GM12878 (cell line): ENCODE measurements around the gene HOXB13. TPM values are rescaled to one million over a fixed set of nuclear protein-coding genes. Genes with fewer than 3 reads are reported as not detected.

Experiments
- ATAC-seq: fragments of 200-7000 bp; cut with Tn5 transposase; 3 replicates; pipeline ENCODE4 v1.9.1; 2020; ENCODE audit warnings: mild to moderate bottlenecking, moderate library complexity
- BruUV-seq: library from RNA; stranded (reverse); fragments of 400-500 nt; replicated peaks from 2 replicates; lab custom pipeline; 2021; lab: Mats Ljungman, UMichigan
- CTCF ChIA-PET: fragments of 300-600 bp; sonication (Branson Sonifier 250); formaldehyde crosslinking; extraction: SDS; loops from one replicate; lab custom pipeline; 2021; ENCODE audit warnings: inconsistent platforms; lab: Yijun Ruan, JAX
- POLR2A ChIA-PET: fragments of 350-600 bp; formaldehyde crosslinking; extraction: SDS; loops from one replicate; lab custom pipeline; 2021; ENCODE audit warnings: inconsistent platforms; lab: Charles Lee
- RAD21 ChIA-PET: fragments of 300-600 bp; sonication (Branson Sonifier 250); formaldehyde crosslinking; loops from one replicate; lab custom pipeline; 2023; ENCODE audit warnings: antibody characterized with exemption; ENCODE audit not compliant: unreplicated experiment; lab: Charles Lee
- SMC1A ChIA-PET: fragments of 300-600 bp; sonication (Branson Sonifier 250); formaldehyde crosslinking; loops from one replicate; lab custom pipeline; 2023; ENCODE audit not compliant: unreplicated experiment, uncharacterized antibody; lab: Charles Lee
- DNase-seq: peaks from one replicate; pipeline ENCODE4 v3.0.0-alpha.2; 2011; ENCODE audit warnings: low read depth, low spot score
- FAIRE-seq: peaks from 3 replicates; lab custom pipeline; 2011; peaks lifted over from hg19 to GRCh38; lab: Jason Lieb, UNC
- H2AFZ ChIP-seq: 2 replicates; pipeline ENCODE4 v1.6.0; 2011; ENCODE audit warnings: low read depth, low read length, control low read depth; ENCODE audit not compliant: control insufficient read depth
- H3K27ac ChIP-seq: 2 replicates; pipeline ENCODE4 v1.5.1; 2011; ENCODE audit warnings: control low read depth; ENCODE audit not compliant: control insufficient read depth, insufficient read depth
- H3K27me3 ChIP-seq, 2 experiments: replicated peaks in 1 of 2; 2 replicates each; pipeline versions ENCODE4 v1.6.0 to v1.6.1; 2011; ENCODE audit warnings: low read length in 1 of 2; ENCODE audit not compliant: control insufficient read depth in 2 of 2, insufficient read depth in 2 of 2
- H3K36me3 ChIP-seq, 2 experiments: 2 replicates each; pipeline ENCODE4 v1.5.1; 2011; ENCODE audit warnings: low read length in 1 of 2; ENCODE audit not compliant: control insufficient read depth in 2 of 2, insufficient read depth in 2 of 2
- H3K4me1 ChIP-seq: 2 replicates; pipeline ENCODE4 v1.6.1; 2011; ENCODE audit warnings: mild to moderate bottlenecking, low read length, moderate library complexity, mixed read lengths; ENCODE audit not compliant: control insufficient read depth, insufficient read depth
- H3K4me2 ChIP-seq: 2 replicates; pipeline ENCODE4 v1.6.0; 2011; ENCODE audit warnings: control low read depth; ENCODE audit not compliant: control insufficient read depth, insufficient read depth
- H3K4me3 ChIP-seq: fragments of 200-600 bp; sonication (generic); 2 replicates; pipeline ENCODE4 v1.5.1; 2016
- H3K79me2 ChIP-seq: 2 replicates; pipeline ENCODE4 v1.6.0; 2011; ENCODE audit warnings: low read length; ENCODE audit not compliant: control insufficient read depth, insufficient read depth
- H3K9ac ChIP-seq: 2 replicates; pipeline ENCODE4 v1.8.0; 2011; ENCODE audit warnings: low read length, control low read depth, mixed read lengths; ENCODE audit not compliant: control insufficient read depth, insufficient read depth
- H3K9me3 ChIP-seq: replicated peaks from 3 replicates; pipeline ENCODE4 v1.5.1; 2011; ENCODE audit warnings: mild to moderate bottlenecking, low read length; ENCODE audit not compliant: control insufficient read depth, insufficient read depth
- H4K20me1 ChIP-seq: 2 replicates; pipeline ENCODE4 v1.6.0; 2011; ENCODE audit not compliant: control insufficient read depth, insufficient read depth
- BCLAF1 ChIP-seq: fragments of 450-650 bp; IDR thresholded peaks from 2 replicates; pipeline ENCODE4 v1.6.1; 2017; ENCODE audit warnings: antibody characterized with exemption, mild to moderate bottlenecking, moderate library complexity
- CHD4 ChIP-seq: fragments of 200-600 bp; sonication (generic); IDR thresholded peaks from 2 replicates; pipeline ENCODE4 v1.6.1; 2016; ENCODE audit warnings: mild to moderate bottlenecking
- ESRRA ChIP-seq: IDR thresholded peaks from 2 replicates; pipeline ENCODE4 v1.6.1; 2012; ENCODE audit warnings: mild to moderate bottlenecking, low read length, improper control_type of control experiment
- HCFC1 ChIP-seq: fragments of 150-350 bp; IDR thresholded peaks from 2 replicates; pipeline ENCODE4 v1.6.1; 2014; ENCODE audit warnings: low read length
- HDAC6 ChIP-seq: fragments of 200-600 bp; sonication (generic); IDR thresholded peaks from one replicate; pipeline ENCODE4 v1.8.0; 2017; ENCODE audit warnings: antibody characterized with exemption; ENCODE audit not compliant: unreplicated experiment
- JUND ChIP-seq: IDR thresholded peaks from 2 replicates; pipeline ENCODE4 v1.6.1; 2012; ENCODE audit warnings: low read depth, mild to moderate bottlenecking, low read length, improper control_type of control experiment, moderate library complexity
- PAX5 ChIP-seq: IDR thresholded peaks from 2 replicates; pipeline ENCODE4 v1.6.1; 2011; ENCODE audit warnings: low read depth, low read length, borderline replicate concordance
- RAD21 ChIP-seq: IDR thresholded peaks from 2 replicates; pipeline ENCODE4 v1.6.1; 2011; ENCODE audit warnings: mild to moderate bottlenecking, low read depth, low read length, moderate library complexity; ENCODE audit not compliant: insufficient read depth
- TBL1XR1 ChIP-seq: IDR thresholded peaks from 2 replicates; pipeline ENCODE4 v1.6.1; 2012; ENCODE audit warnings: low read depth, low read length, improper control_type of control experiment
- YBX1 ChIP-seq: fragments of 450-650 bp; IDR thresholded peaks from 2 replicates; pipeline ENCODE4 v1.6.1; 2016; ENCODE audit warnings: antibody characterized with exemption
- WGBS: methylation state at CpG from one replicate; pipeline ENCODE4 v1.1.6; 2016; ENCODE audit warnings: low lambda C conversion rate; ENCODE audit not compliant: insufficient replicate concordance, insufficient coverage; ENCODE audit errors: missing lambda C conversion rate; 5-methylcytosine and 5-hydroxymethylcytosine counted together
- in situ Hi-C: fragments of 300-500 bp; cut with MboI; formaldehyde crosslinking; loops from 9 replicates; pipeline ENCODE4 v1.14.3; 2018; ENCODE audit warnings: mixed read lengths
- intact Hi-C: fragments of 100-400 bp; cut with micrococcal nuclease; formaldehyde crosslinking; loops from one replicate; pipeline ENCODE4 v1.14.2; 2022; ENCODE audit not compliant: unreplicated experiment
- polyA plus RNA-seq, 11 experiments: library from polyadenylated mRNA; depleted of rRNA in 4 of 11; unstranded in 6 of 11; stranded (reverse) in 5 of 11; fragments of >200 nt; fragmentation: Nextera tagmentation in 4 of 11; fragmentation: Illumina TruSeq in 1 of 11; extraction: Ambion mirVana in 4 of 11; extraction: Trizol in 1 of 11; gene quantifications; 1 replicate in 1 of 11; 2 replicates in 10 of 11; pipeline versions ENCODE4 v1.2.1 to v1.2.3, GENCODE V29; 2011 to 2016; ENCODE audit warnings: inconsistent platforms in 2 of 11, missing spikeins in 2 of 11, low read depth in 1 of 11
- total RNA-seq, 4 experiments: library from RNA; depleted of rRNA in 3 of 4; stranded (reverse); fragments of >200 nt in 3 of 4; fragmentation: Illumina TruSeq in 1 of 4; extraction: Trizol in 1 of 4; gene quantifications; 2 replicates each; pipeline versions ENCODE4 v1.2.1 to v1.2.3, GENCODE V29; 2013 to 2021
- TF ChIP-seq, protein P1 (sequence below): fragments of 450-650 bp; IDR thresholded peaks from 2 replicates; pipeline ENCODE4 v1.6.1; 2016; ENCODE audit warnings: mild to moderate bottlenecking

The HOXB13 gene
- total and polyA plus RNA-seq, 10 of the 15 experiments (the other 5 are each of a cell fraction or from before 2014, with no cell fraction given), result 0.05 TPM; not detected in 9

GRCh38 chr17:48690655-48691054 lies 37.9 kb downstream of the HOXB13 start:
- H3K4me3 ChIP-seq, result no peak overlapping the region
- POLR2A ChIA-PET, result interaction anchor here (0.7 kb wide), 1 partner anchor 33 kb away, joined by 3 read pairs; no protein-coding TSS in a partner anchor
- no peak for TF ChIP-seq BCLAF1
- no peak for TF ChIP-seq TBL1XR1
- TF ChIP-seq, protein P1, sequence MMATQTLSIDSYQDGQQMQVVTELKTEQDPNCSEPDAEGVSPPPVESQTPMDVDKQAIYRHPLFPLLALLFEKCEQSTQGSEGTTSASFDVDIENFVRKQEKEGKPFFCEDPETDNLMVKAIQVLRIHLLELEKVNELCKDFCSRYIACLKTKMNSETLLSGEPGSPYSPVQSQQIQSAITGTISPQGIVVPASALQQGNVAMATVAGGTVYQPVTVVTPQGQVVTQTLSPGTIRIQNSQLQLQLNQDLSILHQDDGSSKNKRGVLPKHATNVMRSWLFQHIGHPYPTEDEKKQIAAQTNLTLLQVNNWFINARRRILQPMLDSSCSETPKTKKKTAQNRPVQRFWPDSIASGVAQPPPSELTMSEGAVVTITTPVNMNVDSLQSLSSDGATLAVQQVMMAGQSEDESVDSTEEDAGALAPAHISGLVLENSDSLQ, result no peak
- no peak for TF ChIP-seq ESRRA
- no peak for TF ChIP-seq HCFC1
- no peak for TF ChIP-seq HDAC6
- no peak for TF ChIP-seq CHD4
- no peak for TF ChIP-seq PAX5
- no peak for TF ChIP-seq YBX1
- no peak for TF ChIP-seq RAD21
- TF ChIP-seq JUND, result no peak
- no peaks in the 10 kb centered on the region for H3K27me3 ChIP-seq
- in situ Hi-C loops, result no loop called here
- 69% methylated on average over 5 of the region's 5 CpGs for WGBS
- no peaks in the 10 kb centered on the region for H3K36me3 ChIP-seq
- H4K20me1 ChIP-seq, result no peaks in the 10 kb centered on the region
- no peak overlapping the region for H2AFZ ChIP-seq
- H3K4me2 ChIP-seq, result no peak overlapping the region
- no peaks in the 10 kb centered on the region for H3K79me2 ChIP-seq
- intact Hi-C loops, result no loop called here
- no peaks in the 10 kb centered on the region for H3K9me3 ChIP-seq
- ATAC-seq (no peak), FAIRE-seq (no peak), DNase-seq (no peak)
- no peak overlapping the region for H3K27ac ChIP-seq
- H3K4me1 ChIP-seq, result no peaks in the 10 kb centered on the region
- no peak overlapping the region for H3K9ac ChIP-seq
- SMC1A ChIA-PET, result no interaction called here
- BruUV-seq, result no TSS peak
- CTCF ChIA-PET, result interaction anchor here (0.7 to 0.9 kb wide), 2 partner anchors 12 to 55 kb away, joined by 3 read pairs; no protein-coding TSS in a partner anchor
- RAD21 ChIA-PET, result no interaction called here
